Testis (tissue), 2 donors: ENCODE measurements around the gene MAP3K15.

ENCODE experiments used
- POLR2A ChIP-seq: fragments of 450-650 bp; IDR thresholded peaks from one replicate; pipeline ENCODE4 v1.6.1; 2017; ENCODE audit warnings: antibody characterized with exemption, mild to moderate bottlenecking, moderate library complexity
- TF ChIP-seq, protein P1 (sequence below), 3 experiments: fragments of 450-650 bp in 2 of 3; fragments of 200-600 bp in 1 of 3; sonication (generic) in 1 of 3; IDR thresholded peaks; one replicate each; pipeline ENCODE4 v1.5.1; 2016 to 2019; ENCODE audit warnings: antibody characterized with exemption in 3 of 3, mild to moderate bottlenecking in 2 of 3, moderate library complexity in 1 of 3

DNA sequence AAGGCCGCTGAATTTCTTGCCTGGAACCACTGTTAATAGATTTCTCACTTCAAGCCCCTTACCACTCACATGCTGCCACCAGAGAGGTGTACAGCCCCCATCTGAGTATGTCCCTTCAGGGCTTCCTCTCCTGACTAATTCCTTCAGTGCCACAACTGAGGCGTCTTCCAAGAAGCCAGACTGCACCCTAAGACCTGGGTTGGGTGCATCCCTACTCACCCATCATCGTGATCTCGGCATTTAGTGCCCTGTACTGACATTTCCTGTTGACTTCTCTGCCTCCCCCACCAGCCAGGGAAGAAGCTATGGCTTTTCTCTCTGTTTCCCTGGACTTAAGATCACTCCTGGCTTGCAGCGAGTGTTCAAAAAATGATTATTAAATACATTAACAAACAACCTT lies 40.4 kb upstream of the MAP3K15 start:
- TF ChIP-seq, protein P1, sequence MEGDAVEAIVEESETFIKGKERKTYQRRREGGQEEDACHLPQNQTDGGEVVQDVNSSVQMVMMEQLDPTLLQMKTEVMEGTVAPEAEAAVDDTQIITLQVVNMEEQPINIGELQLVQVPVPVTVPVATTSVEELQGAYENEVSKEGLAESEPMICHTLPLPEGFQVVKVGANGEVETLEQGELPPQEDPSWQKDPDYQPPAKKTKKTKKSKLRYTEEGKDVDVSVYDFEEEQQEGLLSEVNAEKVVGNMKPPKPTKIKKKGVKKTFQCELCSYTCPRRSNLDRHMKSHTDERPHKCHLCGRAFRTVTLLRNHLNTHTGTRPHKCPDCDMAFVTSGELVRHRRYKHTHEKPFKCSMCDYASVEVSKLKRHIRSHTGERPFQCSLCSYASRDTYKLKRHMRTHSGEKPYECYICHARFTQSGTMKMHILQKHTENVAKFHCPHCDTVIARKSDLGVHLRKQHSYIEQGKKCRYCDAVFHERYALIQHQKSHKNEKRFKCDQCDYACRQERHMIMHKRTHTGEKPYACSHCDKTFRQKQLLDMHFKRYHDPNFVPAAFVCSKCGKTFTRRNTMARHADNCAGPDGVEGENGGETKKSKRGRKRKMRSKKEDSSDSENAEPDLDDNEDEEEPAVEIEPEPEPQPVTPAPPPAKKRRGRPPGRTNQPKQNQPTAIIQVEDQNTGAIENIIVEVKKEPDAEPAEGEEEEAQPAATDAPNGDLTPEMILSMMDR (IDR thresholded peaks at IDR 0.05), result no peak
- TF ChIP-seq POLR2A, result no peak
